ENCODE data around the gene HSPA1B. TPM values are rescaled to one million over a fixed set of nuclear protein-coding genes. Genes with fewer than 3 reads are reported as not detected.
"Not testable (repeated sequence)": the region's sequence is repeated elsewhere in the genome, so short reads cannot be mapped to it uniquely, and the experiment has no call there.

HSPA1B gene
- total and polyA plus RNA-seq, 8 donors = 35.9 to 165 (median 77.4) TPM

- intact Hi-C loops (cut with DNase I; ENCODE audit: low total_unique reads) = no loop called here
Measured at GRCh38 chr6:31821301-31822035, 6.1 kb upstream of the HSPA1B start.

GRCh38 chr6:31822036-31822821 is 5.3 kb upstream of the HSPA1B start:
- Histone ChIP-seq H3K27ac (peak overlapping the region; percentile 89 to 99 (median 98)), H3K27me3 (no peaks in the 10 kb centered on the region), H3K36me3 (no peaks in the 10 kb centered on the region), H3K9me3 (no peaks in the 10 kb centered on the region), H3K4me1 (peaks cover 61 to 89% (median 81%) of the 10 kb centered on the region in 4 donors), H3K4me3 (peak overlapping the region; percentile 41 to 54 (median 48))
- TF ChIP-seq CTCF (IDR thresholded peaks at IDR 0.05) = no peak
- TF ChIP-seq POLR2A (IDR thresholded peaks at IDR 0.05) = peak in 1 of 4 donors; percentile 62
- TF ChIP-seq POLR2AphosphoS5 (IDR thresholded peaks at IDR 0.05) = peak; percentile 89 to 94 (median 91)
- TF ChIP-seq EP300 (IDR thresholded peaks at IDR 0.05) = peak; percentile 17
- peak; percentile 88 to 93 for DNase-seq
- WGBS, 5 donors = 1 to 2% (median 1%) methylated on average over 22 to 25 of the region's 25 CpGs
- intact Hi-C loops (cut with DNase I; ENCODE audit: low total_unique reads) = no loop called here

More at GRCh38 chr6:31821301-31822035, 6.1 kb upstream of the HSPA1B start:
- H3K27me3 ChIP-seq = no peaks in the 10 kb centered on the region
- DNase-seq = peak; percentile 84 to 87
- no peaks in the 10 kb centered on the region for H3K9me3 ChIP-seq
- H3K4me3 ChIP-seq = peak overlapping the region; percentile 41 to 54 (median 48)
- TF ChIP-seq CTCF (IDR thresholded peaks at IDR 0.05) = no peak
- no peak for TF ChIP-seq EP300 (IDR thresholded peaks at IDR 0.05)
- TF ChIP-seq POLR2AphosphoS5 (IDR thresholded peaks at IDR 0.05) = peak in 2 of 3 donors; percentile 13 to 31
- H3K27ac ChIP-seq = peak overlapping the region; percentile 89 to 99 (median 98)
- peaks cover 59 to 85% (median 78%) of the 10 kb centered on the region in 4 donors for H3K4me1 ChIP-seq
- no peaks in the 10 kb centered on the region for H3K36me3 ChIP-seq
- WGBS, 5 donors = 1 to 4% (median 3%) methylated on average over 38 to 39 of the region's 39 CpGs

GRCh38 chr6:31823592-31824196 is 3.8 kb upstream of the HSPA1B start:
- 78 to 90% (median 88%) methylated on average over 9 of the region's 9 CpGs for WGBS, 5 donors
- Histone ChIP-seq H3K4me1 (peaks cover 49 to 76% (median 69%) of the 10 kb centered on the region in 4 donors), H3K27ac (peak overlapping the region; percentile 30 to 99 (median 98))
- H3K36me3 ChIP-seq; DNase-seq; intact Hi-C loops (cut with DNase I; ENCODE audit: low total_unique reads); H3K4me3 ChIP-seq; H3K27me3 ChIP-seq; H3K9me3 ChIP-seq: not testable (repeated sequence)

GRCh38 chr6:31825553-31825952 is 2.0 kb upstream of the HSPA1B start:
- Histone ChIP-seq H3K9me3 (no peaks in the 10 kb centered on the region), H3K4me3 (no peak overlapping the region)
- TF ChIP-seq POLR2AphosphoS5 (IDR thresholded peaks at IDR 0.05) (no peak), POLR2A (IDR thresholded peaks at IDR 0.05) (no peak), CTCF (IDR thresholded peaks at IDR 0.05) (no peak), EP300 (IDR thresholded peaks at IDR 0.05) (no peak)

More at GRCh38 chr6:31825553-31825952, 2.0 kb upstream of the HSPA1B start:
- intact Hi-C loops (cut with DNase I; ENCODE audit: low total_unique reads) = no loop called here
- H3K27me3 ChIP-seq = no peaks in the 10 kb centered on the region
- H3K27ac ChIP-seq = peak overlapping the region; percentile 89 to 99 (median 98)
- 31 to 53% (median 39%) methylated on average over 4 of the region's 4 CpGs for WGBS, 5 donors
- DNase-seq = no peak
- H3K4me1 ChIP-seq = peaks cover 31 to 61% (median 51%) of the 10 kb centered on the region in 4 donors
- no peaks in the 10 kb centered on the region for H3K36me3 ChIP-seq
